Brain microvascular endothelial cell (primary cell): ENCODE data around the gene BAZ1A.
"Not testable (repeated sequence)": the region's sequence is repeated elsewhere in the genome, so short reads cannot be mapped to it uniquely, and the experiment has no call there.

Experiments
- DNase-seq: peaks from one replicate; pipeline ENCODE4 v3.0.0-alpha.2; 2020
- H3K27ac ChIP-seq: fragments of 250-450 bp; sonication (Bioruptor Pico); 2 replicates; pipeline ENCODE4 v1.5.1; 2020; ENCODE audit warnings: mild to moderate bottlenecking, moderate library complexity
- H3K27me3 ChIP-seq: fragments of 250-450 bp; sonication (Bioruptor Pico); replicated peaks from 2 replicates; pipeline ENCODE4 v1.5.1; 2020; ENCODE audit warnings: mild to moderate bottlenecking
- H3K36me3 ChIP-seq: fragments of 250-450 bp; sonication (Bioruptor Pico); replicated peaks from 2 replicates; pipeline ENCODE4 v1.5.1; 2020; ENCODE audit warnings: mild to moderate bottlenecking
- H3K4me3 ChIP-seq: 2 replicates; pipeline ENCODE4 v1.5.1; 2011; ENCODE audit warnings: low read depth, mild to moderate bottlenecking, control low read depth, low read length, moderate library complexity
- in situ Hi-C: cut with HindIII; loops from 2 replicates; pipeline ENCODE4 v1.10.0; 2017; ENCODE audit warnings: low sequenced_read_pairs, low pct_ligation_motif_present
- TF ChIP-seq, protein P1 (sequence below): IDR thresholded peaks from 2 replicates; pipeline ENCODE4 v1.5.1; 2011; ENCODE audit warnings: low read depth, mild to moderate bottlenecking, moderate library complexity, low read length, control low read depth, inconsistent platforms; ENCODE audit errors: missing control alignments

Gene BAZ1A

GRCh38 chr14:34749408-34749807, 125.8 kb downstream of the BAZ1A start:
- in situ Hi-C loops = no loop called here
- DNase-seq = no peak
- Histone ChIP-seq H3K27me3 (no peaks in the 10 kb centered on the region), H3K36me3 (no peaks in the 10 kb centered on the region), H3K4me3 (no peak overlapping the region), H3K27ac (no peak overlapping the region)
- TF ChIP-seq, protein P1, sequence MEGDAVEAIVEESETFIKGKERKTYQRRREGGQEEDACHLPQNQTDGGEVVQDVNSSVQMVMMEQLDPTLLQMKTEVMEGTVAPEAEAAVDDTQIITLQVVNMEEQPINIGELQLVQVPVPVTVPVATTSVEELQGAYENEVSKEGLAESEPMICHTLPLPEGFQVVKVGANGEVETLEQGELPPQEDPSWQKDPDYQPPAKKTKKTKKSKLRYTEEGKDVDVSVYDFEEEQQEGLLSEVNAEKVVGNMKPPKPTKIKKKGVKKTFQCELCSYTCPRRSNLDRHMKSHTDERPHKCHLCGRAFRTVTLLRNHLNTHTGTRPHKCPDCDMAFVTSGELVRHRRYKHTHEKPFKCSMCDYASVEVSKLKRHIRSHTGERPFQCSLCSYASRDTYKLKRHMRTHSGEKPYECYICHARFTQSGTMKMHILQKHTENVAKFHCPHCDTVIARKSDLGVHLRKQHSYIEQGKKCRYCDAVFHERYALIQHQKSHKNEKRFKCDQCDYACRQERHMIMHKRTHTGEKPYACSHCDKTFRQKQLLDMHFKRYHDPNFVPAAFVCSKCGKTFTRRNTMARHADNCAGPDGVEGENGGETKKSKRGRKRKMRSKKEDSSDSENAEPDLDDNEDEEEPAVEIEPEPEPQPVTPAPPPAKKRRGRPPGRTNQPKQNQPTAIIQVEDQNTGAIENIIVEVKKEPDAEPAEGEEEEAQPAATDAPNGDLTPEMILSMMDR = no peak

GRCh38 chr14:34742270-34743115, 132.7 kb downstream of the BAZ1A start:
- in situ Hi-C loops = no loop called here
- no peak overlapping the region for H3K27ac ChIP-seq
- TF ChIP-seq, protein P1 = no peak
- DNase-seq = no peak
- no peak overlapping the region for H3K4me3 ChIP-seq
- H3K36me3 ChIP-seq = no peaks in the 10 kb centered on the region
- no peaks in the 10 kb centered on the region for H3K27me3 ChIP-seq

DNA sequence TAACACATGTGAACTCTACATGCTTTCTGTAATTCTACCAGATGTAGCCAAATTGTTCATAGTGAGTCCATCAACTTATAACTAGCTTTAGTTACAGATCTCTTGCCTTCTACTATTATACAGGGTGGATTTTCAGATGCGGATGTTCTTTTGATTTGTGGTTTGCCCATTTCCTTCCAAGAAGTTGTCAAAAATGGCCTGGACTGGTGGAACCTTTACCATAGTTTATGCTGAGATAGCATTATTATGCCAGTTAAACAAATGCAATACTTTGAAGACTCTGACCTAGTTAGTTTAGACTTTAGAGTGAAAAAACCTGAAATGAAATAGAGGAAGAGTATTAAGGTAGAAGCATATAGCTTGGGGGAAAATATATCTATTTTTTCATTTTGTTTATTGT, 133.3 kb downstream of the BAZ1A start:
- TF ChIP-seq, protein P1 = no peak
- Histone ChIP-seq H3K27me3 (no peaks in the 10 kb centered on the region), H3K36me3 (no peaks in the 10 kb centered on the region), H3K4me3 (no peak overlapping the region), H3K27ac (no peak overlapping the region)
- no peak for DNase-seq
- in situ Hi-C loops = no loop called here

GRCh38 chr14:34740139-34740538, 135.0 kb downstream of the BAZ1A start:
- peak; percentile 54 for DNase-seq
- H3K4me3 ChIP-seq, H3K27me3 ChIP-seq, H3K36me3 ChIP-seq, H3K27ac ChIP-seq, in situ Hi-C loops: not testable (repeated sequence)

GRCh38 chr14:34737079-34737478, 138.1 kb downstream of the BAZ1A start:
- in situ Hi-C loops, H3K36me3 ChIP-seq, H3K27ac ChIP-seq, DNase-seq, H3K4me3 ChIP-seq, H3K27me3 ChIP-seq: not testable (repeated sequence)

GRCh38 chr14:34733245-34733644, 141.9 kb downstream of the BAZ1A start:
- in situ Hi-C loops = no loop called here
- TF ChIP-seq, protein P1 = no peak
- DNase-seq = no peak
- Histone ChIP-seq H3K36me3 (no peaks in the 10 kb centered on the region), H3K4me3 (no peak overlapping the region), H3K27me3 (no peaks in the 10 kb centered on the region), H3K27ac (no peak overlapping the region)

- Histone ChIP-seq H3K27ac (no peak overlapping the region), H3K27me3 (no peaks in the 10 kb centered on the region), H3K4me3 (no peak overlapping the region), H3K36me3 (no peaks in the 10 kb centered on the region)
- TF ChIP-seq, protein P1 = no peak
- DNase-seq = no peak
- in situ Hi-C loops = no loop called here
Observed at GRCh38 chr14:34732802-34733201, 142.4 kb downstream of the BAZ1A start.
